ENCODE results near the gene PER3. TPM values are rescaled to one million over a fixed set of nuclear protein-coding genes. Genes with fewer than 3 reads are reported as not detected.
A peak's percentile ranks its signal among the peaks of the same experiment; 100 is the strongest.

The PER3 gene
- total RNA-seq, 5 donors from 2014 or later (not counting 1 experiment from before 2014, with no cell fraction given) = 4.2 to 13.5 (median 7.4) TPM

DNA sequence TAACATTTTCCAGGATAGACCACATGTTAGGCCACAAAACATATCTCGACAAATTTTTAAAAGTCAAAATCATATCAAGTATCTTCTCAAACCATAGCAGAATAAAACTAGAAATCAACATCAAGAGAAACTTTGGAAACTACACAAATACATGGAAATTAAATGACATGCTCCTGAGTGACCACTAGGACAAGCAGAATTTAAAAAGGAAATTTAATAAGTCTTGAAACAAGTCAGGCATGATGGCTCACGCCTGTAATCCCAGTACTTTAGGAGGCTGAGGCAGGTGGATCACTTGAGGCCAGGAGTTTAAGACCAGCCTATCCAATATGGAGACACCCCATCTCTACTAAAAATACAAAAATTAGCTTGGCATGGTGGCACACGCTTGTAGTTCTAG is 95.1 kb downstream of the PER3 start:
- ATAC-seq (replicated peaks in 1 of 4) (no peak), DNase-seq (no peak)
- Histone ChIP-seq H3K4me3 (ENCODE audit: control insufficient read depth in 1 of 2, extremely low read depth in 1 of 2, low read length in 1 of 2) (no peak overlapping the region), H3K9me3 (no peaks in the 10 kb centered on the region), H3K36me3 (ENCODE audit: control insufficient read depth in 2 of 2, extremely low read depth in 1 of 2, insufficient read depth in 1 of 2, low read length in 1 of 2) (no peaks in the 10 kb centered on the region), H3K27me3 (replicated peaks in 1 of 2; ENCODE audit: control insufficient read depth in 2 of 2, extremely low read depth in 1 of 2, insufficient read depth in 2 of 2, low read length in 1 of 2) (peaks cover 0 to 17% of the 10 kb centered on the region in 2 experiments), H3K4me1 (ENCODE audit: control insufficient read depth in 1 of 2, extremely low read depth in 1 of 2, insufficient read depth in 2 of 2, low read length in 2 of 2) (no peaks in the 10 kb centered on the region), H3K27ac (ENCODE audit: low read length) (no peak overlapping the region)
- Mint-ChIP-seq H3K4me3 (no peak overlapping the region), H3K4me1 (peaks cover 0 to 14% (median 0%) of the 10 kb centered on the region in 3 donors), H3K27me3 (peaks cover 2 to 7% of the 10 kb centered on the region in 2 donors), H3K36me3 (peaks cover 13% of the 10 kb centered on the region), H3K27ac (no peak overlapping the region), H3K9me3 (peaks cover 6 to 12% (median 10%) of the 10 kb centered on the region in 3 donors)
- POLR2A ChIA-PET = interaction anchor here in 1 of 2 donors (0.6 kb wide), 1 partner anchor 369 kb away, joined by 6 read pairs; no protein-coding TSS in a partner anchor
- WGBS (ENCODE audit: insufficient coverage) = 100% methylated on average over 2 of the region's 3 CpGs
- CTCF ChIA-PET = no interaction called here

DNA sequence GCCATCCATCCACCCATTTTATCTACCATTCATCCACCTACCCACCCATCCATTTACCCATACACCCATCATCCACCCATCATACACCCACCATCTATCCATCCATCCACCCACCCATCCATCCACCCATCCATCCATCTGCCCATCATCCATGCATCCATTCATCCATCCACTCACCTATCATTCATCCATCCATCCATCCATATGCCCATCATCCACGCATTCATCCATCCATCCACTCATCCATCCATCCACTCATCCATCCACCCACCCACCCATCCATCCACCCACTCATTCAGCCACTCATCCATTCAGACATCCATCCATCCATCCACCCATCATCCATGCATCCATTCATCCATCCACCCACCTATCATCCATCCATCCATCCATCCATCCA is 100.7 kb downstream of the PER3 start:
- H3K36me3 Mint-ChIP-seq = peaks cover 2% of the 10 kb centered on the region
- no peak overlapping the region for H3K27ac Mint-ChIP-seq
- no peak overlapping the region for H3K4me3 Mint-ChIP-seq
- ATAC-seq (replicated peaks in 1 of 4) (no peak), DNase-seq (no peak)
- ChIA-PET POLR2A (no interaction called here), CTCF (no interaction called here)
- Histone ChIP-seq H3K36me3 (ENCODE audit: control insufficient read depth in 2 of 2, extremely low read depth in 1 of 2, insufficient read depth in 1 of 2, low read length in 1 of 2) (no peaks in the 10 kb centered on the region), H3K27ac (ENCODE audit: low read length) (no peak overlapping the region), H3K27me3 (replicated peaks in 1 of 2; ENCODE audit: control insufficient read depth in 2 of 2, extremely low read depth in 1 of 2, insufficient read depth in 2 of 2, low read length in 1 of 2) (peaks cover 0 to 34% of the 10 kb centered on the region in 2 experiments), H3K4me1 (ENCODE audit: control insufficient read depth in 1 of 2, extremely low read depth in 1 of 2, insufficient read depth in 2 of 2, low read length in 2 of 2) (peaks cover 0 to 3% of the 10 kb centered on the region in 2 experiments), H3K4me3 (ENCODE audit: control insufficient read depth in 1 of 2, extremely low read depth in 1 of 2, low read length in 1 of 2) (no peak overlapping the region), H3K9me3 (no peaks in the 10 kb centered on the region)
- WGBS (ENCODE audit: insufficient coverage) = 100% methylated on average over 1 of the region's 1 CpG
- no peaks in the 10 kb centered on the region for H3K9me3 Mint-ChIP-seq
- peaks cover 0 to 3% (median 0%) of the 10 kb centered on the region in 3 donors for H3K4me1 Mint-ChIP-seq
- peaks cover 4 to 24% of the 10 kb centered on the region in 2 donors for H3K27me3 Mint-ChIP-seq

DNA sequence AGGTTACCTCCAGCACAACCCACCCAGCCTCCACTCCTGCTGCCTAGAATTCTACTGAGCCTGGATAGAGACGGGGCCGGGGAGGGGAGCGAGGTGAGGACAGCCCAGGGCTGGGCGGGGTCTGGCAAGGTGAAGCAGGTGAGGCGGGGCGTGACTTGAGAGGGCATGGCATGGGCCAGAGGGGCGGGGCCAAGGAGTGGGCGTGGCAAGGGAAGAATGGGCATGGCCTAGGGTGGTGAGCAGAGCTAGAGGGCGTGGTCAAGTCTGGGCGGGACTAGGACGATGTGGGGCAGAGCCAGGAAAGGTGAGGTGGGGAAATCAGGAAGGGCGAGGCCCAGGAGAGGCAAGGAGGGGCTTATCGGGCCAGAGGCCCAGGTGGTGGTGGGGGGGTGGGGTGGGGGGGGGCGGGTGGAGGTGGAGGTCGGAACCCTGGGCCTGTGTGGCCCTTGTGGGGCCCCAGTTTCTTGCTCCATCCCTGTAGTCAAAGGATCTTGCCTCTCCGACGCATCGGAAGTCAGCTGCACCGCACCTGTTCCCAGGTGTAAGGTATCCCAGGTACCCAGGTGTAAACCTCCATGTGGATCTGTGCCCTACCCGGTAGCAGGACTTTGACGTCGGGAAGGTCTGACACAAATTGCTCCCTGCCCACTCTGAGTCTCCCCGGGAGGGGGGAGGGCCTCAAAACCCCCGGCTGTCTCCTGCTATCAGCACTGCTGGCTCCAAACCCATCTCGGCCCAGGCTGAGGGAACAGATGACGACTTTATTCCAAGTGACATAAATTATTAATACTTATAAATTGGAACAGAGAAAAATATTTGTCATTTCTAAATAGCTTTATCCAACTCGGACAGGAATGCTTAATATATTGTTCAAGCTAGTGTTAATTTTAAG is 101.7 kb downstream of the PER3 start:
- Mint-ChIP-seq H3K27ac (no peak overlapping the region), H3K36me3 (peaks cover 6% of the 10 kb centered on the region), H3K4me1 (peaks cover 0 to 3% (median 0%) of the 10 kb centered on the region in 3 donors), H3K27me3 (peaks cover 4 to 29% of the 10 kb centered on the region in 2 donors), H3K4me3 (no peak overlapping the region), H3K9me3 (no peaks in the 10 kb centered on the region)
- Histone ChIP-seq H3K4me3 (ENCODE audit: control insufficient read depth in 1 of 2, extremely low read depth in 1 of 2, low read length in 1 of 2) (no peak overlapping the region), H3K27ac (ENCODE audit: low read length) (no peak overlapping the region), H3K4me1 (ENCODE audit: control insufficient read depth in 1 of 2, extremely low read depth in 1 of 2, insufficient read depth in 2 of 2, low read length in 2 of 2) (peaks cover 0 to 3% of the 10 kb centered on the region in 2 experiments), H3K9me3 (no peaks in the 10 kb centered on the region), H3K36me3 (ENCODE audit: control insufficient read depth in 2 of 2, extremely low read depth in 1 of 2, insufficient read depth in 1 of 2, low read length in 1 of 2) (no peaks in the 10 kb centered on the region), H3K27me3 (replicated peaks in 1 of 2; ENCODE audit: control insufficient read depth in 2 of 2, extremely low read depth in 1 of 2, insufficient read depth in 2 of 2, low read length in 1 of 2) (peaks cover 0 to 34% of the 10 kb centered on the region in 2 experiments)
- ChIA-PET POLR2A (no interaction called here), CTCF (no interaction called here)
- 47% methylated on average over 17 of the region's 27 CpGs for WGBS (ENCODE audit: insufficient coverage)
- ATAC-seq (replicated peaks in 1 of 4) (peak in 1 of 4 experiments; percentile 19), DNase-seq (peak in 9 of 35 experiments; percentile 3 to 25 (median 8))

DNA sequence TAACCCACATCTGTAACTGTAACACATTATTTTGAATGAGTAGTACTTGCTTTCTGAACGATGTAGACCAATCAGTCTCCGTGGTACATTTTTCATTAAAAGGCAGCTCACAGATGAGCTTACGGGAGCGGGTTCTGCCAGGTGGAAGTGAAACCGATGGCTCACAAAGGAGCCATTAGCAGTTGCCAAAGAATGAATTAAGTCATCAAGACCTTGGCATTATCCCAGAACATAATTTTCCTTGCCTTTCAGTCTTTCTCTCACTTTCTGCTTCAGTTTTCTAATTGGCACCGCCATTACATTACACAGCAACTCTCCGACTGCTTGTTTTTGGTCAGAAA is 102.3 kb downstream of the PER3 start:
- no peak for ATAC-seq (replicated peaks in 1 of 4)
- H3K9me3 ChIP-seq = no peaks in the 10 kb centered on the region
- no peak overlapping the region for H3K27ac Mint-ChIP-seq
- no peak overlapping the region for H3K4me3 Mint-ChIP-seq
- peaks cover 0 to 3% of the 10 kb centered on the region in 2 experiments for H3K4me1 ChIP-seq (ENCODE audit: control insufficient read depth in 1 of 2, extremely low read depth in 1 of 2, insufficient read depth in 2 of 2, low read length in 2 of 2)
- H3K9me3 Mint-ChIP-seq = no peaks in the 10 kb centered on the region
- CTCF ChIA-PET = no interaction called here
- H3K36me3 Mint-ChIP-seq = peaks cover 10% of the 10 kb centered on the region
- no peak overlapping the region for H3K4me3 ChIP-seq (ENCODE audit: control insufficient read depth in 1 of 2, extremely low read depth in 1 of 2, low read length in 1 of 2)
- peaks cover 4 to 32% of the 10 kb centered on the region in 2 donors for H3K27me3 Mint-ChIP-seq
- H3K27me3 ChIP-seq (replicated peaks in 1 of 2; ENCODE audit: control insufficient read depth in 2 of 2, extremely low read depth in 1 of 2, insufficient read depth in 2 of 2, low read length in 1 of 2) = peaks cover 0 to 34% of the 10 kb centered on the region in 2 experiments
- POLR2A ChIA-PET = no interaction called here
- peaks cover 0 to 3% (median 0%) of the 10 kb centered on the region in 3 donors for H3K4me1 Mint-ChIP-seq
- WGBS (ENCODE audit: insufficient coverage) = 100% methylated on average over 1 of the region's 7 CpGs
- H3K27ac ChIP-seq (ENCODE audit: low read length) = no peak overlapping the region
- H3K36me3 ChIP-seq (ENCODE audit: control insufficient read depth in 2 of 2, extremely low read depth in 1 of 2, insufficient read depth in 1 of 2, low read length in 1 of 2) = no peaks in the 10 kb centered on the region
- no peak for DNase-seq

DNA sequence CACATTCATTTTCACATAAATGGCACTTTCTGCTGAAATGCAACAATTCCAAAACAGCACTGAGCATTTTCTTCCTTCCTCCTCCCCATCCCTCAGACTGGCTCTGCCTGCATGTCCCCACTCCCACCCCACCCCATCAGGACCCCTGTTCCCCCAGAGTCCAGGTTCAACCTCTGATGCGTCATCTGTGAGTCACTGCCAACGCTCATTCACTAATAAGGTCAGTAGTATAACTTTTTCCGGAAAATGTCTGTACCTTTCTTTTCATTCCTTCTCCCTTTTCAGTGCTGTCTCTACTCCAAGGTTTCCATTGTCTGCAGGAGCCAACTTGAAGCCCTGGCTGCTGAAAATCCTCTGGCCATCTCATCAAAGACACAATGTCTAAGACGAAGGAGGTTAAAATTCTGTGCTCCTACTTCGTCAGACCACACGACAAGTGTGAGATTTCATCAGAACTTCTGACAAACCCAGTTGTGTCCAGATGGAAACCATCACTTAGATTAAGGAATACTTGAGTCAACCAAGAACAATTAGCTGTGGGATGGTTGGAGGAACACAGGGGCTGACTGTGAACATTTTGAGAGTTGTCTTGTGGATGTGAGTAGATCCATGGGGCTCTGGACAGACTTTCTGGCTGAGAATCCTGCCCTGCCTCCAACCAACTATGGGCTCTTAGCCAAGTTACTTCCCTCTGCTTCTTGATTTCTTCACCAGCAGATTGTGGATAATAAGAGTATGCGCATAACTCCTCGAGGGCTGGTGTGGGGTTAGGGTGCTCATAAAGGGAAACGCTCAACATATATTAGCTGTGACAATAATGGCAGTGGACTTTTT is 104.4 kb downstream of the PER3 start:
- Mint-ChIP-seq H3K4me3 (no peak overlapping the region), H3K36me3 (peaks cover 10% of the 10 kb centered on the region), H3K4me1 (peaks cover 0 to 14% (median 0%) of the 10 kb centered on the region in 3 donors), H3K27me3 (peaks cover 4 to 32% of the 10 kb centered on the region in 2 donors), H3K27ac (no peak overlapping the region), H3K9me3 (no peaks in the 10 kb centered on the region)
- ChIA-PET POLR2A (no interaction called here), CTCF (no interaction called here)
- DNase-seq (no peak), ATAC-seq (replicated peaks in 1 of 4) (no peak)
- H3K27ac ChIP-seq (ENCODE audit: low read length) = no peak overlapping the region
- no peaks in the 10 kb centered on the region for H3K9me3 ChIP-seq
- peaks cover 0 to 36% of the 10 kb centered on the region in 2 experiments for H3K27me3 ChIP-seq (replicated peaks in 1 of 2; ENCODE audit: control insufficient read depth in 2 of 2, extremely low read depth in 1 of 2, insufficient read depth in 2 of 2, low read length in 1 of 2)
- H3K36me3 ChIP-seq (ENCODE audit: control insufficient read depth in 2 of 2, extremely low read depth in 1 of 2, insufficient read depth in 1 of 2, low read length in 1 of 2) = no peaks in the 10 kb centered on the region
- H3K4me1 ChIP-seq (ENCODE audit: control insufficient read depth in 1 of 2, extremely low read depth in 1 of 2, insufficient read depth in 2 of 2, low read length in 2 of 2) = peaks cover 0 to 8% of the 10 kb centered on the region in 2 experiments
- no peak overlapping the region for H3K4me3 ChIP-seq (ENCODE audit: control insufficient read depth in 1 of 2, extremely low read depth in 1 of 2, low read length in 1 of 2)
- WGBS (ENCODE audit: insufficient coverage) = 92% methylated on average over 7 of the region's 9 CpGs

DNA sequence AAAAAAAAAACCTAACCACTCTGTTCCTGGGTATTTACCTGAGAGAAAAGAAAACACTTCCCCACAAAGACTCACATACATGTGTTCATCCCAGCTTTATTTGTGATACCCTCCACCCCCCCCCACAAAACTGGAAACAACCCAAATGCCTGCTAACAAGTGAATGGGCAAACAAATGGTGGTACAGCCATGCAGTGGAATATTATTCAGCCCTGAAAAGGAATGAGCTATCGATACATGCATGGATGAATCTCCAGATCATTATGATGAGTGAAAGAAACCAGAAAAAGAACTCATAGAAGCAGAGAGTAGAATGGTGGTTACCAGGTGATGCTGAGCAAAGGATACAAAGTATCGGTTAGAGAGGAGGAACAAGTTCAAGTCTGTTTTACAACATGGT is 106.8 kb downstream of the PER3 start:
- POLR2A ChIA-PET = no interaction called here

More for the DNA sequence above, 106.8 kb downstream of the PER3 start:
- H3K9me3 ChIP-seq = no peaks in the 10 kb centered on the region
- ATAC-seq (replicated peaks in 1 of 4) (no peak), DNase-seq (no peak)
- peaks cover 2 to 27% of the 10 kb centered on the region in 2 donors for H3K27me3 Mint-ChIP-seq
- H3K4me3 Mint-ChIP-seq = no peak overlapping the region
- no peak overlapping the region for H3K27ac ChIP-seq (ENCODE audit: low read length)
- no peak overlapping the region for H3K27ac Mint-ChIP-seq
- peaks cover 0 to 31% of the 10 kb centered on the region in 2 experiments for H3K27me3 ChIP-seq (replicated peaks in 1 of 2; ENCODE audit: control insufficient read depth in 2 of 2, extremely low read depth in 1 of 2, insufficient read depth in 2 of 2, low read length in 1 of 2)
- H3K4me1 Mint-ChIP-seq = peaks cover 0 to 14% (median 0%) of the 10 kb centered on the region in 3 donors
- no peak overlapping the region for H3K4me3 ChIP-seq (ENCODE audit: control insufficient read depth in 1 of 2, extremely low read depth in 1 of 2, low read length in 1 of 2)
- CTCF ChIA-PET = interaction anchor here (0.6 to 0.7 kb wide), 2 partner anchors 12 to 66 kb away, joined by 3 to 5 read pairs; no protein-coding TSS in a partner anchor
- no peaks in the 10 kb centered on the region for H3K9me3 Mint-ChIP-seq
- H3K36me3 ChIP-seq (ENCODE audit: control insufficient read depth in 2 of 2, extremely low read depth in 1 of 2, insufficient read depth in 1 of 2, low read length in 1 of 2) = no peaks in the 10 kb centered on the region
- peaks cover 0 to 7% of the 10 kb centered on the region in 2 experiments for H3K4me1 ChIP-seq (ENCODE audit: control insufficient read depth in 1 of 2, extremely low read depth in 1 of 2, insufficient read depth in 2 of 2, low read length in 2 of 2)
- H3K36me3 Mint-ChIP-seq = peaks cover 10% of the 10 kb centered on the region
- 87% methylated on average over 2 of the region's 2 CpGs for WGBS (ENCODE audit: insufficient coverage)
